GM19099 (cell line): Measurements from ENCODE around the gene ALDH1B1.

ENCODE experiments used
- POLR2A ChIP-seq: IDR thresholded peaks from 3 replicates; pipeline ENCODE4 v1.6.1; 2011; ENCODE audit warnings: low read depth; ENCODE audit not compliant: insufficient read length; ENCODE audit errors: extremely low read depth

Gene ALDH1B1

DNA sequence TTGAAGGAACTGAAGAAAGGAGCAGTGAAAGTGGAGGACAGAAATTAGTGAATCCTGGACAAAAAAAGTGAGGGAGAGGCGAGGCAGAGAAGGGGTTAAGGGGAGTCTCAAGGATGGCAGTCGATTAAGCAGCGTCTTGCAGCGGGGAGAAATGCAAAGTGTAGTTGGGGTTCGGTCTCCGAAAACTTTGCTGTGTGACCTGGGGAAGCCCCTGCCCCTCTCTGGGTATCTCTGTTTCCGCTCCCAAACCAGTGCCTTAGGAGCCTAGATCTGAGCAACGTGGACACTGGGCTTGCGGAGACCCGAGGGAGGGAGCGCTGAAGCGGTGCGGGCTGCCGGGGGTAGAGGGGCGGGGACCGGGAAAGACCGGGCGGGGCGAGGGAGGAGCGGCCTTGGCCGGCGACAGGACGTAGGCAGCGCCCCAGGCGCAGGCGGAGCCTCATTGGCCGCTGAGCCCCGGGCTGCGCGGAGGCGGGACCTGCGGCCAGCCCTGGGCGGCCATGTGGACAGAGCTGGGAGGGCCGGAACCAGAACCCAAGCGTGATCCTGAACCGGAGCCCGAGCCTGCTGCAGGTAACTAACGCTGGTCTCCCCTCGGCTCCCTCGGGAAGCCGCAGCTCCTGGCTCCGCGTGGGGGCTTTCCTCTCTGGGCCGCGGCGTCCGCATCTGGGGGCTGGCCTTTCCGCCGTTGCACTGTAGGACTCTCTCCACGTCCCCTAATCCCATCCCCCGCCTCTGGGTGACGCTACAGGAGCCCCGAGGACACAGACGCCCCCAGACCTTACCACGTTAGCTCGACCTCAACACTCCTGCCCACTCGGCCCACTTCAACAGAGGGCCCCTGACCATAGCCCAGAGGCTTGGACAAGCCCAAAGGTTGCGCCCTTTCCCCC lies at the start of gene ALDH1B1:
Gene ALDH1B1, plus strand, starts transcription at position 468 of the 893 bp plus-strand sequence. CDS start 3,047 bp downstream, outside the sequence.
- peak; percentile 68 for TF ChIP-seq POLR2A

DNA sequence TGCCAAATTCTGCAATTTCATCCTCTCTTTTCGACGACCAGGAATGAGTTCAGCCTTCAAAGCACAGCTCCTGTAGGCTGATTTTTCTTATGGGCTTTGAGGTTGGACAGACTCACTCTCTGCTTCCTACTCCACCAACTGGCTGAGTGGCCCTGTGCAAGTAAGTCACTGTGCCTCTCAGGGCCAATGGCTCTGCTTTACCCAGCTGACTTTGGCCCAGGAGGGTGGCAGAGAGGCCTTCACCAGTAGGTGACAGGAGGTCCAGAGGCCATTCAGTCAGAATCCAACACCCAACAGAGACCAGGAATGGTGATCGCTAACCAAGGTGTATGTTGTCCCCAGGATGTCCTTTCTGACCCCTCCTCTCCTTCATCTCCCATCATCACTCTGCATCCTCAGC lies 49.5 kb upstream of the ALDH1B1 start:
- TF ChIP-seq POLR2A = no peak

DNA sequence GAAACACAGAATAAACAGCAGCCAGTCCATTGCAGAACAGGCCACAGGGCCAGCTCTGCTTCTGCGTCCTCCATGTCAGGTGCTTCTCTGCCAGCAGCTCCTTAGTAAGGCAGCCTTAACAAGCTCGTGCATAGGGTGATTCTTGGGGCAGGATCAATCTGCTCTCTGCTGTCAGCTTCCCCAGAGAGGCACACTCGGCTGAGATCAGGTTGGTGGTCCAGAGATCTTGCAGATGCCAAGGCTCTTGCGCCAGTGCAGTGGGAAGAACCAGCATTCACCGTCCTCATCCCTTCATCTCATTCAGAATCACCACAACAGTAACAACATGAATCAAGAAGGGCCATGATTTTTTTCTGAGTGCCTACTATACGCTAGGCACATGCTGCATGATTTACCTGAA lies 49.0 kb upstream of the ALDH1B1 start:
- TF ChIP-seq POLR2A = no peak

DNA sequence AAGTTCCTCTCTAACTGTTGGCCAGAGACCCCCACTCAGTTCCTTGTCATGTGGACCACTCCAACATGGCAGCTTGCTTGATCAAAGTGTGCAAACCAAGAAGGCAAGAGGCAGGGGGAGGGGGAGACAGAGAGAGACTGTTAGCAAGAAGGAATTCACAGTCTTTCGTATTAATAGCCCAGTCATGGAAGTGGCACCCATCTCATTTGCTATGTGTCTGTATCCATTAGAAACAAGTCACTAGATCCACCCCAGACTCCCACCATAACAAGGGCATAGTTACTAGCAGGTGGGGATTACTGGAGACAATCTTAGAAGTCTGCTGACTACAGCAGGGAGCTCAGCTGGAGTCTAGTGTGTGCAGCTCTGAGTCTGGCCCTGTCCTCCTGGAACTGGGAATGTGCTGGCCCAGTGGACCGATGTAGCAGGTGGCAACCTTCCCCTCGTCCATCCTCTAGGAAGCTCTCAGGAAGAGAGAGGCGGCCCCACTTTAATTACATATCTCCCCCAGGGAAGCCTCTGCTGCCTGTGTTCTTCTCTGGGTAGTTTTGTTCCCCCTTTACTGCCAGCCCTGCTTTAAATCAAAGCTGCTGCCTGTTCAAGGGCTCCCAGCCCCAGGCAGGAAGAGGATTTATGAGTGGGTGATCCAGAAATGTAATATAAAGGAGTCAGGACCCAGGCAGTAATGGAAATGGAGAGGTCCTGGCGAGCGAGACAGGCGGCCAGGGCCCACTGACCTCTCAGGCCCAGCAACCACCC lies 47.8 kb upstream of the ALDH1B1 start:
- TF ChIP-seq POLR2A = no peak

DNA sequence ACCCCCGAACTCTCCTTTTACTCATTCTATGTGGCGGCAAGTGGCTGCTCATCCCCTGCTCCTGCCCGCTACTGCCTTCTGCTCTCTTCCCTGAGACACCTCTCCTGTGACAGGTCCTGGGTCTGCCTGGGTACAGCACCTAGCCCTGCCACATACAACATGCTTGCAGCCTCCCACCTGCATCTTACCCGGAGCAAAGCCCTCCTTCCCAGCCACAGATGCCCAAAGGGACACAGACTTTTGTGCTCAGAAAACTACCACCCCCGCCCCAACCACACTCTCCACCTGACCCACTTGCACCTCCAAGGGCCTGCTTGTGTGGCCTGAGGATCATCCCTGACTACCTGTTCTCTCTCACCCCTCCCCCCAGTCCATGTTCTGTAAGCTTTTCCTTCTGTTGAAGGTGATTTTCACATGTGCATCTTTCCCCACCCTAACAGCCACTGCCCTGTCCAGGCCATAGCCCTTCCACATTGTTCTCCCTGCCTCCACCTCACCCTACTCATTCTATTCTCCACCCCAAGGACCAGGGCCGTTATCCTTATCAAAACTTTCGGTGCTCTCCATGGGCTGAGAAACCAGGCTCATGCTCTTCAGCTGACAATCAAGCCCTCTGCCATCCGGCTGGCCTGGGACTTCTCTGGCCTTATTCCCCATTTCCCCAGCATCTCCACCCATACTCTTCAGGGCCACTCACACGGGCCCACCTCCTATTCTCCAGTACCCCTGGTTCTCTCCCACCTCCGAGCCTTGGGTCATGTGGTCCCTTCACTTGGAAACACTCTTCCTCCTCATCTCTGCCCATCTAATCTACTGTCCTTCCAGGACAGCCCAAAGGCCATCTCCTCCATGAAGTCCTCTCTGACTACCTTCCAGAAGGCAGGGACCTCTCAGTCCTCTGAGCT lies 46.4 kb upstream of the ALDH1B1 start:
- TF ChIP-seq POLR2A = no peak

DNA sequence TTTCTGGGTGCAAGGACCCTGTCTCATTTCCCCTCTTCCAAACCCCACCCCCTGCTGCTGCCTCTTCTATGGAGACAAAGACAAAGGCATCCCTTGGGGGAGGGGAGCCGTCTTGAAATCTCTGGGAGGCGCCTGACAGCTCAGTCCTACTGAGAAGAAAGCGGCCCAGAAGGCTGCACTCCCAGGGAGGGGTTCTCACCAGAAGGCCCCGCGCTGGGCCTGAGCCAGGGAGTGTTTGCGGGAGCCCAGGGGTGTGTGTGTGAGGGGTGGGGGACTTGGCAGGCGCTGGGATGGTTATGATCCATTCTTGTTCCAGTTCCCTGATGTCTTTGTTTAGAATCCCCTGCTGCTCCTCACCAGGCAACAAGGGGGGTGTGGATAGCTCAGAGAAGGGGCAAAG lies 45.7 kb upstream of the ALDH1B1 start:
- no peak for TF ChIP-seq POLR2A

DNA sequence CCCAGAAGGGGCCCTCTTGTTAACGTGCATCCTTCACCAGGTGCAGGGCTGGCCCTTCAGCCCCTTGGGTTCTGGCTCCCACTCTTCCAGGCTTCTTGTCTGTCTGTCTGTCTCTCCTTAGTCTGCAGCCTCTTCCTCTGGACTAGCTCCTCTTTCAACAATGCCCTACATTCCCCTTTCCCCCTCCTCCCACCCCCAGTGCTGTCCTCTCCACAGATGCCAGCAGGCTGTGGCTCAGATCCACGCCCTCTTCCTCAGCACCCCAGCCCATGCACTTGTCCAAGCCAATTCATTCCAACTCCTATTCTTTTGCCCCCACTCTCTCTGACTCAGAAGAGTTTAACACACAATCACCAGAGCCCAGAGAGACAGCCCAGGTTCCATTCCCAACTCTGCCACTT lies 45.2 kb upstream of the ALDH1B1 start:
- no peak for TF ChIP-seq POLR2A

DNA sequence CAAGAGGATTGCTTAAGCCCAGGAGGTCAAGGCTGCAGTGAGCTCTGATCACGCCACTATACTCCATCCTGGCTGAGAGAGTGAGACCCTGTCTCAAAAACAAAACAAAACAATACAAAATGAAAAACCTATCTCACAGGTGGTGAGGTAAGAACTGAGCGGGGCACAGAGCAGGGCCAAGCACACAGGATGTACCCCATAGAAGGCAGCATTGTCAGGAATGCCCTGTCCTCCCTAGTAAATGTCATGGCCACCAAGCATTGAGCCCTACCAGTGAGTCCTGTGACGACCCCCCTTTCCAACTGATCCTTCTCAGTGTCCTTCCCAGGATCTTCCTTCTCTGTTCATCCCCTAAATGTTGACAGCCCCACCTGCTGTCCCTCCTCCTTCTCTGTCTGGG lies 44.6 kb upstream of the ALDH1B1 start:
- no peak for TF ChIP-seq POLR2A

DNA sequence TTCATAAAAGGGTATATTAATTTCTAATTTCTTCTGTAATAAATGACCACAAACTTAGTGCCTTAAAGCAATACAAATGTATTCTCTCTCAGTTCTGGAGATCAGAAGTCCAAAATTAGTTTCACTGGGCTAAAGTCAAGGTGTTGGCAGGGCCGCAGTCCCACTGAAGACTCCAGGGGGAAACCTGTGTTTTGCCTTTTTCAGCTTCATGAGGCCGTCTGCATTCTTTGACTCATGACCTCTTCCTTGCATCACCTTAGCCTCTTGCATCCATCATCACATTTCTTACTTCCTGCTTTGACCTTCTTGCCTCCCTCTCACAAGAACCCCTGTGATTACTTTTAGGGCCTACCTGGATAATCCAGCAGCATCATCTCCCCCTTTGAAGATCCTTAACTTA lies 42.0 kb upstream of the ALDH1B1 start:
- no peak for TF ChIP-seq POLR2A

DNA sequence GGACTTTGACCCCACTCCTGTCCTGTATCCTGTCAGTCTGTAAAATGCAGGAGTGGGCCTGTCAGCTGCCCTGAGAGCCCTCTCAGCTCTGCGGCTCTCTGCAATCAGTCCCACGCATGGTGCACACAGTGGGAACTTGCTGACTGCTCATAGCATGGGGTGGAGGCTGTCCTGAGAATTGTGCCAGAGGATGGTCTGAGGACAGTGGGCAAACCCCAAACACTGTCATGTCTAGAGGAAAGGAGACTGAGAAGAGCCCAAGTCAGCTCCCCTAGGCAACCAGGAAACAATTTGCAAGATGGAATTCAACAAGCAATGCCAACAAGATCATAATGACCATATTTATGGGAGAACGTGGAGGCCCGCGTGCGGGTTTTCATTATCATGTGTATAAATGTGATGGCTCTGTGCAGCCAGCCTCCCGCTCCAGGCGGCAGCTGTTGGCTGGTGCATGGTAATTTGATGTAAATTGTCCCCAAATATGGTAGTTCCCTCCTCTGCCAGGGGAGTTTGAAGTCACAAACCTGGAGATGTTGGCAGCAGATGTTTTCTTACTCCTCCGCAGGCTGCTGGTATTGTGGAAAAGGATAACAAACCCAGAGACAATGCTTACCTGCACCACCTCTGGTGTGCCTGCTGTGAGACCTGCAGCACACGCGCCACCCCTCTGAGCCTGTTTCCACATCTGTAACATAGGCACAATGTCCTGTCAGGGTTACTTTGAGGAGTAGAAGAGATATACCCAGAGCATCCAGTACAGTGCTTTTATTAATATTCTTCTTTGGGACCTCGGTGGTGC lies 39.8 kb upstream of the ALDH1B1 start:
- TF ChIP-seq POLR2A = no peak

DNA sequence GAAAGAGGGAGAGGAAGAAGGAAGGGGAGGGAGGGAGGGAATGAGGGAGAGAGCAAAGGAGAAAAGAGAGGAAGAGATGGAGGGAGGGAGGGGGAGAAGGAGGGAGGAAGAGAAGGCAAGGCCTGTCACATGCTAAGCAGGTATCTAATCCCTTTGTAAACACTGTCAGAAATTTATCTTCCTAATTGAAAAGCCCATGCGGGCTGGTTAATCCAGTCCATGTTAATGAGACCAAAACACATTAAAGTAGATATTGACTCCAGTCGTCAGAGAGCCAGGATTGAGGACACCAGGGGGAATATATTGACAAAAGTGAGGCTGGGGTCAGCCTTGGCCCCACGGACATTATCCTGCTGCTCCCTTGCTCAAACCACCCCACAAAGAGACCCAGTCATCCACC lies 37.4 kb upstream of the ALDH1B1 start:
- TF ChIP-seq POLR2A = no peak

DNA sequence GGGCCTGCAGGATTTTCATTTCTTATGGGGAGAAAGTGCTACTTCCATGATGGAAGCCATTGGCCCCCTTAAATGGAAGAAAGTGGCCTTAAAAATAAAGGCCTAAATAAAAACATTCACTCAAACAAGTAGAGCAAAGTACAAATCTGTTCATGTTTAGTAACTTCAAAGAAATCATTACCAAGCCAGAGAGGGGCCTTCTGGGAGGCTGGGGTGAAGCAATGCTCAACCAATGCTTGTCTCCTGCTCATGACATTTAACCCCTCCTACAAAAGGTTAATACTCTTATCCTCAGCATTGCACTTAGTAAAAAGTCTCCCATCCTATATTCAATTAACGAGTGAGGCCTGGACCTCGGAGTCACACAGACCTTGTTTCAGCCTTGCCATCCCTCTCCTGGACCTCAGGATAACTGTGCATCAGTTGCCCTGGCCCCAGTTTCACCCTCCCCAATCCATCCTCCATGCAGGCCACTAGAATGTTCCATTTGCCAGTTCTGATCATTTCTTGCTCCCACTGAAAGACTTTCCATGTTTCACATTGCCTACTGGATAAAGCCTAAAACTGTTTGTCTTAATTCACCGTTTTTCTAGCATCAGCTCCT lies 36.9 kb upstream of the ALDH1B1 start:
- TF ChIP-seq POLR2A = no peak

DNA sequence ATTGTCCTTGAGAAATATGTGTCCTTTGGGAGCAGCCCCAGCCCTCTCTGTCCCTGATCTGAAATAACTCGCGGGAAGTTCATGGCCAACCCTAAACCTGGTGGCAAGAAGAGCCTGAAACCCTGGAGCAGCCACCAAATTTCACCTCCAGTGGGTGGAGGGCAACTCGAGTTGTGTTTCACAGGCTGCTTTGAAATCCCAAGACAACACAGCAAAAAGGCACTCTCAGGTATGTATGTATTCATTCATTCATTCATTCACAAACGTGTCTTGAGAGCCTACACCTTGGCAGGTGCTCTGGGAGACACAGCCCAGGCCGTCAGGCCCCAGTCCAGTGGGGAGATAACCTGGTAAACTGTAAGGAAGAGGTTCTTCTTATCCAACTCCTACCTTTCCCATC lies 35.7 kb upstream of the ALDH1B1 start:
- no peak for TF ChIP-seq POLR2A
